Spleen (tissue), 11 donors: ENCODE results near the gene CRB1. TPM values are rescaled to one million over a fixed set of nuclear protein-coding genes. Genes with fewer than 3 reads are reported as not detected.

ENCODE experiments used
- DNase-seq: peaks from one replicate; pipeline ENCODE4 v3.0.0-alpha.2; 2020
- H3K27ac ChIP-seq, 8 donors: fragments of 200-600 bp; sonication (generic) in 7 of 8; 1 replicate in 4 of 8; 2 replicates in 4 of 8; pipeline versions ENCODE4 v1.5.0 to v1.8.0; 2016 to 2021; ENCODE audit warnings: inconsistent platforms in 4 of 8, mild to moderate bottlenecking in 4 of 8, moderate library complexity in 1 of 8
- H3K27me3 ChIP-seq, 7 donors: fragments of 200-600 bp; sonication (generic) in 6 of 7; replicated peaks in 1 of 7; 1 replicate in 4 of 7; 2 replicates in 3 of 7; pipeline versions ENCODE4 v1.5.0 to v1.8.0; 2016 to 2021; ENCODE audit warnings: inconsistent platforms in 3 of 7, mild to moderate bottlenecking in 1 of 7
- H3K36me3 ChIP-seq, 6 donors: fragments of 200-600 bp; sonication (generic) in 5 of 6; 1 replicate in 4 of 6; 2 replicates in 2 of 6; pipeline versions ENCODE4 v1.5.0 to v1.8.0; 2016 to 2021; ENCODE audit warnings: inconsistent platforms in 2 of 6
- H3K4me1 ChIP-seq, 6 donors: fragments of 200-600 bp; sonication (generic) in 5 of 6; 1 replicate in 3 of 6; 2 replicates in 3 of 6; pipeline versions ENCODE4 v1.5.0 to v1.8.0; 2016 to 2021; ENCODE audit warnings: inconsistent platforms in 3 of 6
- H3K4me3 ChIP-seq, 8 donors: fragments of 200-600 bp; sonication (generic) in 7 of 8; 1 replicate in 4 of 8; 2 replicates in 4 of 8; pipeline versions ENCODE4 v1.5.0 to v1.8.0; 2016 to 2021; ENCODE audit warnings: inconsistent platforms in 4 of 8, mild to moderate bottlenecking in 4 of 8, moderate library complexity in 2 of 8
- H3K9me3 ChIP-seq, 8 donors: fragments of 200-600 bp; sonication (generic) in 7 of 8; 1 replicate in 4 of 8; 2 replicates in 4 of 8; pipeline versions ENCODE4 v1.5.0 to v1.8.0; 2016 to 2021; ENCODE audit warnings: inconsistent platforms in 4 of 8
- CTCF ChIP-seq, 11 experiments: fragments of 200-600 bp in 7 of 11; fragments of 450-650 bp in 4 of 11; sonication (generic) in 4 of 11; IDR thresholded peaks in 8 of 11; conservative IDR thresholded peaks in 3 of 11; 1 replicate in 7 of 11; 2 replicates in 4 of 11; pipeline versions ENCODE4 v1.4.0 to v1.8.0; 2016 to 2021; ENCODE audit warnings: antibody characterized with exemption in 11 of 11, inconsistent platforms in 4 of 11, mild to moderate bottlenecking in 1 of 11
- POLR2A ChIP-seq, 3 donors: fragments of 450-650 bp; IDR thresholded peaks; one replicate each; pipeline ENCODE4 v1.5.1; 2017; ENCODE audit warnings: antibody characterized with exemption in 3 of 3, mild to moderate bottlenecking in 1 of 3
- POLR2AphosphoS5 ChIP-seq, 3 donors: sonication (generic); formaldehyde crosslinking; IDR thresholded peaks; one replicate each; pipeline ENCODE4 v1.5.1; 2017; ENCODE audit warnings: antibody characterized with exemption in 3 of 3
- WGBS, 5 donors: extraction: QIAGEN DNeasy Blood & Tissue Kit in 3 of 5; methylation state at CpG; one replicate each; pipeline versions ENCODE4 v1.1.5 to v1.1.7; 2013 to 2018; 5-methylcytosine and 5-hydroxymethylcytosine counted together
- intact Hi-C: fragments of 100-400 bp; cut with DNase I; formaldehyde crosslinking; loops from one replicate; pipeline ENCODE4 v1.15.0; 2023; ENCODE audit warnings: low total_unique reads
- polyA plus RNA-seq, 3 donors: library from polyadenylated mRNA; stranded (reverse); fragments of 200-250 nt; gene quantifications; one replicate each; pipeline ENCODE4 v1.2.1, GENCODE V29; 2013
- total RNA-seq, 7 donors: library from RNA; depleted of rRNA in 3 of 7; stranded (reverse); fragments of >200 nt in 3 of 7; fragmentation: NEBNext Ultra II Directional in 4 of 7; extraction: Animal tissue kit (Norgen Biotek cat#: 25700) in 4 of 7; gene quantifications; one replicate each; pipeline versions ENCODE4 v1.1.0 to v1.2.1, GENCODE V29; 2016 to 2021
- donor health status: healthy with polysubstance abuse.
- donor health status: DM: no; HTN: no; CAD: no; lungs with moderate emphysema.
- donor health status: DM: no; HTN: no; CAD: no.
- donor health status: Bipolar disorder and iron deficiency.
- donor health status: healthy.
- donor health status: DM: no; HTN: no; CAD: no.
- donor health status: DM: yes; HTN: yes; CAD: no.

Gene CRB1
- total and polyA plus RNA-seq, 10 donors: 0.05 to 0.49 (median 0.20) TPM; not detected in 1

DNA sequence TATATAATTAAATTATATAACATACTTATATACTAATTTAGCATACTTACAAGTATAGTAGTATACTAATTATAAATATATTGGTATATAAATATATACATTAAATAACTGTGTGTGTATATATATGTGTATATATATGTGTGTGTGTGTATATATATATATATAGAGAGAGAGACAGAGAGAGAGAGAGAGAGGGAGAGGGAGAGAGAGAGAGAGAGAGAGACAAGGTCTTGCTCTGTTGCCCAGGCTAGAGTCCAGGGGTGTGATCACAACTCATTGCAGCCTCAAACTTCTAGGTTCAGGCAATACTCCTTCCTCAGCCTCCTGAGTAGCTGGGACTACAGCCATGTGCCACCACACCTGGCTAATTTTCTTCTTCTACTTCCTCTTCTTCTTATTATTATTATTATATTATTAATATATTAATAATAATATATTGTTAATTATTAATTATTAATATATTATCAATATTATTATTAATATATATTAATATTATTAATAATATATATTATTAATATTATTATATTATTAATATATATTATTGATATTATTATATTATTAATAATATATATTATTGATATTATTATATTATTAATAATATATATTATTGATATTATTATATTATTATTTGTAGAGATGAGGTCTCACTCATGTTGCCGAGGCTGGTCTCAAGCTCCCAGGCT lies 185.5 kb downstream of the CRB1 start:
- no peak overlapping the region for H3K27ac ChIP-seq
- intact Hi-C loops: no loop called here
- DNase-seq: no peak
- no peaks in the 10 kb centered on the region for H3K36me3 ChIP-seq
- no peak overlapping the region for H3K4me3 ChIP-seq
- WGBS, 5 donors: 93 to 97% (median 95%) methylated on average over 1 of the region's 1 CpG
- H3K27me3 ChIP-seq: no peaks in the 10 kb centered on the region
- H3K9me3 ChIP-seq: no peaks in the 10 kb centered on the region
- no peak for TF ChIP-seq CTCF (IDR thresholded peaks at IDR 0.05 in 8 of 11, conservative IDR thresholded peaks at IDR 0.05 in 3 of 11)
- no peak for TF ChIP-seq POLR2A (IDR thresholded peaks at IDR 0.05)
- no peak for TF ChIP-seq POLR2AphosphoS5 (IDR thresholded peaks at IDR 0.05)
- no peaks in the 10 kb centered on the region for H3K4me1 ChIP-seq

DNA sequence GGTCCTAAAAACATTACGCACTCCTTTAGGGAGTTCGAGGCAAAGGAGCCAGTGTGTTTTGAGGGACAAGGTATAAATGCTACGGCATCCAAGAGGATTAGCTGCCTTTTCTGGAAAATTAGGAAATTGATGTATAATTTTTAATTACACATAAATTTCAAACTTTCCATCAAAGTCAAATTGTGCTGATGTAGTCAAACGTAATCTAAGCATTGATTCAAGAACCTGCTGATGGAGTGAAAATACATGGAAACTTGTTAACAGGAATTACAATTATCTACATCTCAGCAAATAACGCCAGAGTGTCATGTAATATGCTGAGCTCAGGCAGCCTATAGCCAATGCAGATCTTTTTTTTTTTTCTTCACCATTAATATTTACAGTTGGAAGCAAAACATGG lies 194.5 kb downstream of the CRB1 start:
- H3K4me1 ChIP-seq: no peaks in the 10 kb centered on the region
- 86 to 92% (median 89%) methylated on average over 5 of the region's 5 CpGs for WGBS, 5 donors
- H3K36me3 ChIP-seq: no peaks in the 10 kb centered on the region
- H3K9me3 ChIP-seq: no peaks in the 10 kb centered on the region
- H3K27ac ChIP-seq: no peak overlapping the region
- no peak for DNase-seq
- intact Hi-C loops: no loop called here
- no peak for TF ChIP-seq CTCF (IDR thresholded peaks at IDR 0.05 in 8 of 11, conservative IDR thresholded peaks at IDR 0.05 in 3 of 11)
- H3K27me3 ChIP-seq: no peaks in the 10 kb centered on the region
- no peak overlapping the region for H3K4me3 ChIP-seq

- no peaks in the 10 kb centered on the region for H3K27me3 ChIP-seq
- no peak overlapping the region for H3K27ac ChIP-seq
- H3K4me1 ChIP-seq: no peaks in the 10 kb centered on the region
- H3K36me3 ChIP-seq: no peaks in the 10 kb centered on the region
- intact Hi-C loops: no loop called here
- H3K4me3 ChIP-seq: no peak overlapping the region
- DNase-seq: no peak
- TF ChIP-seq POLR2AphosphoS5 (IDR thresholded peaks at IDR 0.05): no peak
- TF ChIP-seq POLR2A (IDR thresholded peaks at IDR 0.05): no peak
- no peak for TF ChIP-seq CTCF (IDR thresholded peaks at IDR 0.05 in 8 of 11, conservative IDR thresholded peaks at IDR 0.05 in 3 of 11)
- H3K9me3 ChIP-seq: no peaks in the 10 kb centered on the region
Observed at GRCh38 chr1:197463142-197463541, 195.1 kb downstream of the CRB1 start.

GRCh38 chr1:197464044-197464443 lies 196.0 kb downstream of the CRB1 start:
- 33 to 57% (median 44%) methylated on average over 7 of the region's 7 CpGs for WGBS, 5 donors
- Histone ChIP-seq H3K27me3 (no peaks in the 10 kb centered on the region), H3K4me1 (no peaks in the 10 kb centered on the region), H3K9me3 (no peaks in the 10 kb centered on the region), H3K4me3 (no peak overlapping the region), H3K27ac (no peak overlapping the region), H3K36me3 (no peaks in the 10 kb centered on the region)
- intact Hi-C loops: no loop called here
- TF ChIP-seq CTCF (IDR thresholded peaks at IDR 0.05 in 8 of 11, conservative IDR thresholded peaks at IDR 0.05 in 3 of 11) (no peak), POLR2A (IDR thresholded peaks at IDR 0.05) (no peak), POLR2AphosphoS5 (IDR thresholded peaks at IDR 0.05) (no peak)
- DNase-seq: no peak
